Epidermal melanocyte (primary cell): ENCODE data around the gene CDC42BPG.
A peak's percentile ranks its signal among the peaks of the same experiment; 100 is the strongest.

Experiments used
- DNase-seq: peaks from one replicate; pipeline ENCODE4 v3.0.0; 2011; ENCODE audit warnings: low spot score; ENCODE audit not compliant: insufficient read length

The CDC42BPG gene, protein sequence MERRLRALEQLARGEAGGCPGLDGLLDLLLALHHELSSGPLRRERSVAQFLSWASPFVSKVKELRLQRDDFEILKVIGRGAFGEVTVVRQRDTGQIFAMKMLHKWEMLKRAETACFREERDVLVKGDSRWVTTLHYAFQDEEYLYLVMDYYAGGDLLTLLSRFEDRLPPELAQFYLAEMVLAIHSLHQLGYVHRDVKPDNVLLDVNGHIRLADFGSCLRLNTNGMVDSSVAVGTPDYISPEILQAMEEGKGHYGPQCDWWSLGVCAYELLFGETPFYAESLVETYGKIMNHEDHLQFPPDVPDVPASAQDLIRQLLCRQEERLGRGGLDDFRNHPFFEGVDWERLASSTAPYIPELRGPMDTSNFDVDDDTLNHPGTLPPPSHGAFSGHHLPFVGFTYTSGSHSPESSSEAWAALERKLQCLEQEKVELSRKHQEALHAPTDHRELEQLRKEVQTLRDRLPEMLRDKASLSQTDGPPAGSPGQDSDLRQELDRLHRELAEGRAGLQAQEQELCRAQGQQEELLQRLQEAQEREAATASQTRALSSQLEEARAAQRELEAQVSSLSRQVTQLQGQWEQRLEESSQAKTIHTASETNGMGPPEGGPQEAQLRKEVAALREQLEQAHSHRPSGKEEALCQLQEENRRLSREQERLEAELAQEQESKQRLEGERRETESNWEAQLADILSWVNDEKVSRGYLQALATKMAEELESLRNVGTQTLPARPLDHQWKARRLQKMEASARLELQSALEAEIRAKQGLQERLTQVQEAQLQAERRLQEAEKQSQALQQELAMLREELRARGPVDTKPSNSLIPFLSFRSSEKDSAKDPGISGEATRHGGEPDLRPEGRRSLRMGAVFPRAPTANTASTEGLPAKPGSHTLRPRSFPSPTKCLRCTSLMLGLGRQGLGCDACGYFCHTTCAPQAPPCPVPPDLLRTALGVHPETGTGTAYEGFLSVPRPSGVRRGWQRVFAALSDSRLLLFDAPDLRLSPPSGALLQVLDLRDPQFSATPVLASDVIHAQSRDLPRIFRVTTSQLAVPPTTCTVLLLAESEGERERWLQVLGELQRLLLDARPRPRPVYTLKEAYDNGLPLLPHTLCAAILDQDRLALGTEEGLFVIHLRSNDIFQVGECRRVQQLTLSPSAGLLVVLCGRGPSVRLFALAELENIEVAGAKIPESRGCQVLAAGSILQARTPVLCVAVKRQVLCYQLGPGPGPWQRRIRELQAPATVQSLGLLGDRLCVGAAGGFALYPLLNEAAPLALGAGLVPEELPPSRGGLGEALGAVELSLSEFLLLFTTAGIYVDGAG (N-terminal part only)

DNA sequence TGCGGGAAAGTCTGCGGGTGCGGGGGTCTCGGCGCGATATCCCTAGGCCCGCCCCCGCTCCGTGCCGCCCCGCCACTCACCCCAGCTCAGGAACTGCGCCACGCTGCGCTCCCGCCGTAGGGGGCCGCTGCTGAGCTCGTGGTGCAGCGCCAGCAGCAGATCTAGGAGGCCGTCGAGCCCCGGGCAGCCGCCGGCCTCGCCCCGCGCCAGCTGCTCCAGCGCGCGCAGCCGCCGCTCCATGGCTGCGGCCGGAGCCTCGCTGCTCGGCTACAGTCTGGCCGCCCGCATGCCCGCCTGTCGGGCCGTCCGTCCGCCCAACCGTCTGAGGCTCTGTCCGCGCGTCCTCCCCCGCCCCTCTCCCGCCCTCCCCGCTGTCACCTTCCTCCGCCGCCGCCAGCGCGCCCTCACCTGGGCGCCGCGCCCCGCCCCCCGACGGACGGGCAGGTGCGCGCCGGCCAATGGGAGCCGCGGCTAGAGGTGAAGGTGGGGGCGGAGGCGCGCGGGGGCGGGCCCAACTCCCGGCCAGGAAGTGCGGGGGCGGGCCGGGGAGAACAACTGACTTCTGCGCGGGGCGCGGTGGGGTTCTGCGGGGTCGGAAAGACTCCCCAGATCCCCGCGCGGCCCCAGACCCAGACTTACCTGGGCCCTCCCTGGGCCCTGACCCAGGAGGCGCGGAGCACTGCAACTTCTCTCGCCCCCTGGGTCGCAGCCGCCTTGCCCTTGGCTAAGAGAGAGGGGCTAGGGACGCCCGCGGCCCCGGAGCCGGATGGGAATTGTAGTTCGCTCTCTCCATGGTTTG, at the start of gene CDC42BPG:
Gene CDC42BPG (minus strand): TSS at position 324 of the 799 bp plus-strand sequence. CDS start 84 bp downstream, at position 240.
- DNase-seq: peak; percentile 88

DNA sequence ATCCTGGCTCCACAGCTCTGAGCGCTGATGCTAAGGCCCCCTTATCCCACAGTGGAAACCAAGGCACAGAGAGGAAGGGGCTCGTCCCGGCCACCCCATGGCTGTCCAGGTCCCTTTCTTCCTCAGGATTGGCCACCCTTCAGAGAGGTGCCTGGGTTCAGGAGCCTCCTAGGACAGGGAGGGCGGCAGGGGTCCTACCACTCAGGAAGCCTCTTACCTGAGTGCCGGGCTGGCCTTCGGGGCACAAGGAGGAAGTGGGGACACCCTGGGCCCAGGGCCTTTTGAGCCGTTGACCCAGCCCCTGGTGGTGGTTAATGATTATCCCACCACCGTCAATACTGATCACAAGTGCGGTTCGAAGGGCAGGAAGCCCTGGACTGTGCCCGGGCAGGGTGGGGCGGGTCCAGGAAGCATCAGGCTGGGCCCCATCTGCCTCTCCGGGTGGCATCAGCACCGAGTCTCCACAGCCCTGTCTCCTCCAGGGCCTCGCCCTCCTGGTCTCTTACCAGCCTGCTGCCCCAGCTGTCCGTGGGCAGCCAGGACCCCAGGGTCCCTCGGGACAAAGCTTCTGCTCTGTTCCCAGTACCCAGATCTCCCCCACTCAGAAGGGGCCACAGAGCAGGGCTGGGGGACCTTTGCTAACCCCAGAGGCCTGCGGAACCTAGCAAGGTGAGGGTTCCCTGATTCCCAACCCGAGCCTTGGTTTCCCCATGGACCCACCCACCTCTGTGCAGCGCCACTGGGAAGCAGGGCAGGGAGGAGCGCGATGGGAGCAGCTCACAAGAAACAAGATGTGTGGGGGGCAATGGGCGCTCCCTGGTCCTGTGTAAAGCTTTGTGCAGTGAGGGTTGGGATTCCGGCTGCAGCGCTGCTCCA, 49.0 kb upstream of the CDC42BPG start:
- no peak for DNase-seq

DNA sequence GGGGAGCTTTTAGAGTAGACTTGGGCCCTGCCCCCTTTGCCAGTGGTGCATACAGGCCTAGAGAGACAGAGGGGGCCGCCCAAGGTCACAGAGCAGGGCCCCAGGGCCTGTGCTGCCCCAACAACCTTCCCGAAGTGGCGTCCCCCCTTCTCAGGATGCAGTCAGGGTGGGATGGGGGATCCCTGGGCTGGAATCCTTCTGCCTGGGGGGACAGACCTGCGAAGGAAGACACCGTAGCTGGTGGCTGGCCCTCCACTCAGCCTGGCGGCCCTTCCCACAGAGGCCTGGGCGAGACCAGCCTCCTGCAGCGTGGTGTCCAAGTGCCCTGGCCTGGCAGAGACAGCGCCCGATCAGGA, 48.4 kb upstream of the CDC42BPG start:
- DNase-seq: no peak

GRCh38 chr11:64892411-64892831, 48.0 kb upstream of the CDC42BPG start:
- DNase-seq: no peak

DNA sequence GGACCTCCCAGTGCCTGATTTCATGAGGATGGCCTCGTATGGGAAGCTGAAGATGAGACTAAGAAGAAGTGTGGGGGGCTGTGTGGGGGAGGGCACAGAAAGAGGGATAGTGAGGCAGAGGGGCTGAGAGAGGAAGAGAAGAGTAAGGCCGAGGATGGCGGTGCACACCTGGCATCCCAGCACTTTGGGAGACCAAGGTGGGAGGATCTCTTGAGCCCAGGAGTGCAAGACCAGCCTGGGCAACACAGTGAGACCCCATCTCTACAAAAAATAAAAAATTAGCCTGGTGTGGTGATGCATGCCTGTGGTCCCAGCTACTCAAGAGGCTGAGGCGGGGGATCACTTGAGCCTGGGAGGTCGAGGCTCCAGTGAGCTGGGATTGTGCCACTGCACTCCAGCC, 47.4 kb upstream of the CDC42BPG start:
- no peak for DNase-seq

- no peak for DNase-seq
Observed at GRCh38 chr11:64891215-64891848, 46.9 kb upstream of the CDC42BPG start.

DNA sequence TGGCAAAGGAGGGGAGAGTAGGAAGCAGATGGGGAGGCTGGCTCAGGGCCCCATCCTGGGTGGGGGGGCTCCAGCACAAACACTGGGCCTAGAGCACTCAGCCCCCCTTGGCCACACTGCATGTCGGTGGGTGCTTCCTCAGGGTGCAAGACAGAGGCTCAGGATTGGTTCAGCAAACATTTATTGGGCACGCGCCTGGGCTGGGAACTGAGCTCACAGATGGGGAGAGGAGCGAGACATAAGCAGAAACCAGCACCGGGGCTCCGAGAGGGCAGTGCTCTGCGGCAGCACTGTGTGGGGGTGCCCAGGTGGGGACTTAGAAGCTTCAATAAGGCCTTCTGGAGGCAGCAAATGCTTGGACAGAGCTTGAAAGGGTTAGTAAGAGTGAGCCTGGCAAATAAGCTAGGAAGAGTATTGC, 46.1 kb upstream of the CDC42BPG start:
- no peak for DNase-seq

DNA sequence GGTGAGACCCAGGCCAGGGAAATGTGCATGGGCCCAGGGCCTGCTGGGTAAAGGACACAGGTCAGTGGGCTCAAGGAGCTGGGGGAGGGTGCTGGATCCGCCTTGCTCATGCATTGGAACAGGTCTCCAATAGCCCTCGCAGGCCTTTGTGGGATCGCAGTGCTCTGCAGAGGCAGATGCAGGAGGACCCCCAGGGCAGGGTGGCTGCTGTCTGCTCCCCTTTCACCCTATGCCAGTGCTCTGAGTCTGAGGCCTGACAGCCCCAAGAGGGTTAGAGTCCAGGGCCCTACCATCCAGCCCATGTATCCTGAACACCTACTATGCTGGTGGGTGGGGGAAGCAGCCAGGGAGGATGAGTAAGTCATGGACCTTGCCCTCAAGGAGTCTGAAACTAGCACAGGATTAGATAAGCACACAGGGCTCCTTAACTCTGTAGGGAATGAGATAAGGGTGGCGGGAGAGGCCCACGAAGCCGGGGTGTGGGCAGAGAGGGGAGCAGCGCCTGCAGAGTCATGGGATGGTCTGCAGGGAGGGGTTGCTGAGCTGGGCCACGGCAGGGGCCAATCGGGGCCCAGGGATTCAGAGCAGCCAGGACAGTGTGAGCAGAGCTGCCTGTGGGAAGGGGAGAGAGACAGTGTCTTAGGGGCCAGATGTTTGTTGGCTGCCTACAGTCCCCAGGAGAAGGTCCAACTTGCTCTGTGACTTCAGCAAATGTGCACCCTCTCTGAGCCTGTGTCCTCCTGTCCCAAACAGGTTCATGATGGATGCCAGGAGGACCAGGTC, 44.5 kb upstream of the CDC42BPG start:
- DNase-seq: no peak

GRCh38 chr11:64888406-64888728, 43.9 kb upstream of the CDC42BPG start:
- no peak for DNase-seq

GRCh38 chr11:64887757-64888405, 43.4 kb upstream of the CDC42BPG start:
- peak; percentile 79 for DNase-seq

- DNase-seq: no peak
Observed at GRCh38 chr11:64887234-64887756, 42.8 kb upstream of the CDC42BPG start.

GRCh38 chr11:64885367-64886286, 41.2 kb upstream of the CDC42BPG start:
- DNase-seq: no peak

DNA sequence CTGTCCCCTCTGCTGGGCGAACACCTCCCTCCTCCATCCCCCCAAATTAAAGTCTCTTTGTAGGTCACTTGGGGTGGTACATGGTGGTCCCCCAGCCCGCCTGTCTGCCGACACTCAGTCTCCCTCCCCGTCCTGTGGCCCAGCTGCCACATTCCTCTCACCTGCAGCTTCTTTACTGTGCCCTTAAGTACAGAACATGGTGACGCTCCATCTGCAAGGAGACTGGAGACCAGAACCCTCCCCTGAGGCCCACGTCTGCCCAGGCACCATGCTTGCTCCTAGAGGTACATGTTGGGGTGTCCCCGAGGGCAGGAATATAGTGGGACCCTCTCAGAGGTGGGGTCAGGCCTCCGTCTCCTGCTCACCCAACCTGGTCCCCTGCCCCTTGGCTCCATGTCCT, 39.6 kb upstream of the CDC42BPG start:
- DNase-seq: no peak

DNA sequence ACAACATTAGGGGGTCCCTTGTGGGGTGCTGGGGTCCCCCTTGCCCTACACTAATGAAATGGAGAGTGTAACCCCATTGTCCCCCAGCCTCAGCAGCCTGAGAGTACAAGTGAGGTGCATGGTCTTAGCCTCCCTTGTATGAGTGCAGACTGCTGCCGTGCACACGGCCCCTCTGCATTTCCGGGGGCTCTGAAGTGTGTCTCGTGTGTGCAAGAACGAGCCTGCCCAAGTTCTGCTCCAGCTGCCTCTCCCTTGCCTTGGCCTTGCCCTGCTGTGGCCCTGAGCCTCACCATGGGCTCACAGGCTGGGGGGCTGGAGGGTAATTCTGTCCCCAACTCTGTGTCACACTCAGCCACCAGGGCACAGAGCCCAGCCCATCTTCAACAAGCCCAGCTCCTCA, 39.1 kb upstream of the CDC42BPG start:
- no peak for DNase-seq

DNA sequence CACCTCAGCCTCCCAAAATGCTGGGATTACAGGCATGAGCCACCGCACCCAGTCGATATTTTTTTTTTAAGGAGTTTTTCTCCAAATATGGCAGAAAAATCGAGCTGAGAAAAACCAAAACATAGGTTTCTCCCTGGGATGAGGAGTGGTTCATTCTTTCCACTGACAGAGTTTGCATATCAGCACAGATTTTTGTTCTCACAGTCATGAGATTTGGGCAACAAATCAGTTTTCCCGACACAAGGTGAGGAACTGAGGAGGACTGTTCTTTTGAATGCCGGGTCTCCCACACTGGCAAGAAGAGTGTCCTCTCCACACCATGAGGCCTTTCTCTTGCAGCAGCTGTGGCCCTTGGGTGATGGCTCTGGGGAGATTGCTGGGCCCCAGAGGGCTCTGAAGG, 37.8 kb upstream of the CDC42BPG start:
- DNase-seq: no peak

DNA sequence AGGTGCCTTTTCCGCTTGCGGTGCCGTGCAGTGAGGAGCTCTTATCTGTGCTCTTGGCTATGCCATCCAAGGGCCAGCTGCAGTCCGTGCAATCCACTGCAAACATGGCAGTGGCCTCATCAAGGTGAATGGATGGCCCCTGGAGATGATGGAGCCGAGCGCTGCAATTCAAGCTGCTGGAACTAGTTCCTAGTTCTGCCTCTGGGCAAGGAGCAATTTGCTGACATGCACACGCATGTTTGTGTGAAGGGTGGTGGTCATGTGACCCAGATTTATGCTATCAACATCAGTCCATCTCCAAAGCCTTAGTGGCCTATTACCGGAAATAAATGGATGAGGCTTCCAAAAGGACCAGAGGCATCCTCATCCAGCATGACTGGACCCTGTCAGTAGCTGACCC, 37.0 kb upstream of the CDC42BPG start:
- DNase-seq: no peak
